Raji (cell line): ENCODE measurements around the gene PACSIN1.

Experiments used
- POLR2A ChIP-seq: IDR thresholded peaks from 2 replicates; pipeline ENCODE4 v1.6.1; 2011; ENCODE audit warnings: low read depth, low read length, control low read depth; ENCODE audit not compliant: insufficient read depth

PACSIN1 gene

DNA sequence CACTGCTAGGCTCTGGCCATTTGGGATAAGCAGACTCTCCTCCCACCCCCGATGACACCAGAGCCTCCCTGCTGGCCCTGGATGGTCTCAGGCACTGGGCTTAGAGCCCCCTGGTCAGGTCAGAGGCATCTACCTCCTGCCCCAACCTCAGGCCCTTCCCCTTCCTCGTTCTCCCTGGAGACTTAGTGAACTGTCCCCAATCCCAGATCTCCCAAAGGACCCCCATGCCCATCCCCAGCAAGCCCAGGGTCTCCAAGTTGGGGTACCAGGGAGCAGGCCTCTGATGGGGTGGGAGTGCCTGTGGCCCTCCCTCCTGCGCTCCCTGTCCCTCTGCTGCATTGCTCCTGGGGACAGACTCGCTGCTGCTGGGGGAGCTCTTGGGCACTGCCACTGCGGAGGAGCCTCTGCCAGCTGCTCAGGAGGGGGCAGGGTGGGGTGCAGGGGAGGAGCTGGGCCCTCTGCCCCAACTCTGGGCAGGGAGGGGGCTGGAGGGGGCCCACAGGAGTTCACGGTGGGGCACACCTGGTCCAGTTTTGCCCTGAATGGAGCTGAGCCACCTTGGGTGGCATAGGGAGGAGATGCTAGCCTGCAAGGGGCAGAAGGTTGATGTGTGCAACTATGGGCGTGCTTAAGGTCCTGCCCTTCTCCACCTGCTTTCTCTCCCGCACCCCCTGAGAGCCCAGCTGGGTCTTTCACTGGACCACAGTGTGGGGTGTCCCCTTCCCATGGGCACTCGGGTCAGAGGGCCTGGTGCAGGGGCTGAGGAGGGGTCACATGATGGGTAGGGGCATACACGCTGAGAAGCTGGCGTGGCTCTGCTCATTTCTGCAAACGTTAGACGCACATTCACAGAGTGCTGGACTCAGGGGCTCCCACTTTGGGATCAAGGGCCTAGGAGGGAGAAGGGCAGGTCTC is 49.9 kb downstream of the PACSIN1 start:
- TF ChIP-seq POLR2A: no peak

DNA sequence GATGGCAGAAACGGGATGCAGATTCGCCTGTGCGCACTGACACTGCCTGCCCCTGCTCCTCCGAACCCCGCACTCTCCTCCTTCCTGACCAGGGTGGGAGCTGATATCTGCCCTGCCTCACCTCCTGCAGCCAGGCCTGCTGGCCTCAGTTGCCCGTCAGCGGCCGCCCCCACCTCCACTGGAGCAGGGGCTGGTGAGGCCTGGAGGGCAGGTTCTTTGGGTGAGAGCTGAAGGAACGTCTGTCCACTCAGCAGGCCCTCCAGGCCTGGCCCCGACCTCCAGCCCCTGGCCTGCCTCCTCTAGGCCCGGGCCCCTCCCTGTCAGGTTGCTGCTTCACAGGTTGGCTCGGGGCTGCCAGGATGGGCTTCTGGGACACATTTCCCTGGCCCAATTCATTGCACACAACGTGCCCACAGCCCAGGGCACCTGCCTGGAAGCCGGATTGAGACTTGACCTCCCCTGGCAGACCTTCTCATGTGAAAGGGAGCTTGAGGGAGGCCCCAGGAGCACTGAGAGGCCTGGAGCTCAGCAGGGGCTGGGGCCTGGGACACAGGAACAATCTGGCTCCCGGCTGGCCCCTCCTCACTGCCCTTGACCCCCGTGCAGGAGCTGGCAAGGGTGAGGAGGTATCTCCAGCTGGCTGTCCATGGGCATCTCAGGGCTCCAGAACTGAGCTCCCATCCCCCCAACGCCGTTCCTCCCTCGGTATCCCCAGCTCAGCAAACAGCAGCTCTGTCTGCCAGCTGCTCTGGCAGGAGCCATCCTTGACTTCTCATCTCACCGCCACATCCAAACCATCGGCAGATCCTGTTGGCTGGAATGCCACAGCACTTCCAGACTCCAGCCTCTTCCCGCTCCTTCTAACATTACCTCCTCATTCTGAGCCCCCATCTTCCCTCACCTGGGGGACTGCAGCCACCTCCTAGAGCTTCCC is 50.8 kb downstream of the PACSIN1 start:
- no peak for TF ChIP-seq POLR2A

DNA sequence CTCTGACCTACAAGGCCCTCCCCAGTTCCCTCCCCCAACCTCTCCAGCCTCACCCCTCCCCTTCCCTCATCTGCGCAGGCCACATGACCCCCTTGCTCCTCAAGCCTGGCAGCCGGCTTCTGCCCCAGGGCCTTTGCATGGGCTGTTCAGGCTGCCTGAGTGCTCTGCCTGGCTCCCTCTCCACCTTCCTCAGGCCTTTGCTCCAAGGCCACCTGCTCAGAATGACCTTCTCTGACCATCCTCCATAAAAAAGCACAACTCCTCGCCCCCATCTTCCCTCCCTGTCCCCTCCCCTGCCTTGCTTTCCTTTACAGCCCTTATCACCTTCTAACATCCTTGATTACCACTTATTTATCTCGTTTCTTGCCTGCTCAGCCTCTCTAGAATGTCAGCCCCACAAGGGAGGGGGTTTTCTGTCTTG is 51.6 kb downstream of the PACSIN1 start:
- no peak for TF ChIP-seq POLR2A

DNA sequence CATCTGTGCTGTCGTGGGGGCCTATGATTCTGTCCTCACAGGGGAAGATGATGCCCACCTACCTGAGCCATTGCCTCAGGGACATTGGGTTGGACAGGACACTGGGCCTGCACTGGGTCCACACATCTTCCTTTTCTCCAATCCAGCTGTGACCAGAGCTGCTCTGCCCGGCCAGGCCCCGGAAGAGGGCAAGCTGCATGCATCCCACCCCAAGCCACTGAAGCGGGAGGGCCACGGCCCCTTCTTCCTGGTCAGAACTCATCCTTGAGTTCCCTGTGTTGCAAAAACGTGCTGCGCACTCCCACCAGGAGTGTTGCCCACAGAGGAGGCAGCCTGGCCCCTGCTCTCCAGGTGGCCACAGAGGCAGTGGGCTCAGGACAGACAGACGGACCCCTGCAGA is 52.1 kb downstream of the PACSIN1 start:
- TF ChIP-seq POLR2A: no peak

DNA sequence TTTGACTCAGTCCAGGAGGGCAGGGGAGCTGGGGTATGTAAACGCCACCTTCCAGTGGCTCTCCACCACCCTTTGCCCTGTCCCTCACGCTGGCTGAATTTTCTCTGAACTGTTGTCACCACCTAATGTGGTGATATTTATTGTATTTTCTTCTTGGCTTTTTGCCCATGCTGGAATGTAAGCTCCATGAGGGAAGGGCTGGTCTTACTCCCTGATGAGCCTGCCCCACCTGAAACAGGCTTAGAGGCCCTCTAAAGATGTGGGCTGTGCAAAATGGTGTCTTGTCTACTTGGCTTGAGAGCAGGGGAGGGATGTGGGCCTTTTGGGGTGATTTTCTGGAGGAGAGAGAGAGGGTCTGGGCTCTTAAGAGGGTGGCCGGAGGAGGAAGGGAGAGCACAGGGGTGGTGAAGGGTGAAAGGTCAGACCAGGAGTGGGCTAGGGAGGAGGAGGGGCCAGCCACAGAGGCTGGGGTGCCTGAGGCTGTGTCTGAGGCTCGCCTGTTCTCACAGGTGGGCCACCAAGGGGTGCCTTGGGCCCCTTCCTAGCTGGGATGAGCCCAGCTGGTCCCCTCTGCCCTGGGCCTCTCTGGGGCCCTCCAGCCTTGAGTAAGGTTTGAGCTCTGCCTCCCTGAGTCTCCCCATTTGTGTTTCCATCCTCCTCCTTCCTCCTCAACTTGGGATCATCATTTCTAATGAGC is 52.9 kb downstream of the PACSIN1 start:
- no peak for TF ChIP-seq POLR2A

DNA sequence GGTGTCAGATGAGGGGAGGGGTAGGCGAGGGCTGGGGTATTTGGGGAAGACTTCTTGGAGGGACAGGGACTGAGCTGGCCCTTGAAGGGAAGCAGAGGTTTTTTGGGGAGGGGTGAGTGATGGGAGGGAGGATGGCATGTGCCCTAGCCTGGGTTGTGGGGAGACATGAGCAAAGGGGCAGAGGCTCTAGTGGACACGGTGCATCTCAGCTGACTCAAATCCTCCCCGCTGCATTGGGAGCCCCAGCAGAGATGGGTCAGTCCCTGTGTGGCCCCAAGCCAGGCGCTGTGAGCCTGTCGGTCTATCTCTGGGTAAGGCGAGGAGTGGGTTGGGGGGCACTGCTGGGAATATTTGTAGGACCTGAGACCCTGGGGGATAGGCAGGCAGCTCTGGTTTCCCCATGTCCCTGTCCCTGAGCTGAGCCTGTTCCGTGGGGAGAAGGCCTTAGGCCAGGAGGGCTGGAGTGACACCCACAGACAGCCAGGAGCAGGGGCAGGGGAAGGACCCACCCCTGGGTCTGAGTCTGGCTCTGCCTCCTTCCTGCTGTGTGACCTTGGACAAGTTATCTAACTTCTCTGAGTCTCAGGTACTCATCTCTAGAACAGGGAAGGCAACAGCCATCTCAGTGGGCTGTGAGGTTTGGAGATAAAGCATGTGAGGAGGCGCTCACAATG is 54.2 kb downstream of the PACSIN1 start:
- no peak for TF ChIP-seq POLR2A

DNA sequence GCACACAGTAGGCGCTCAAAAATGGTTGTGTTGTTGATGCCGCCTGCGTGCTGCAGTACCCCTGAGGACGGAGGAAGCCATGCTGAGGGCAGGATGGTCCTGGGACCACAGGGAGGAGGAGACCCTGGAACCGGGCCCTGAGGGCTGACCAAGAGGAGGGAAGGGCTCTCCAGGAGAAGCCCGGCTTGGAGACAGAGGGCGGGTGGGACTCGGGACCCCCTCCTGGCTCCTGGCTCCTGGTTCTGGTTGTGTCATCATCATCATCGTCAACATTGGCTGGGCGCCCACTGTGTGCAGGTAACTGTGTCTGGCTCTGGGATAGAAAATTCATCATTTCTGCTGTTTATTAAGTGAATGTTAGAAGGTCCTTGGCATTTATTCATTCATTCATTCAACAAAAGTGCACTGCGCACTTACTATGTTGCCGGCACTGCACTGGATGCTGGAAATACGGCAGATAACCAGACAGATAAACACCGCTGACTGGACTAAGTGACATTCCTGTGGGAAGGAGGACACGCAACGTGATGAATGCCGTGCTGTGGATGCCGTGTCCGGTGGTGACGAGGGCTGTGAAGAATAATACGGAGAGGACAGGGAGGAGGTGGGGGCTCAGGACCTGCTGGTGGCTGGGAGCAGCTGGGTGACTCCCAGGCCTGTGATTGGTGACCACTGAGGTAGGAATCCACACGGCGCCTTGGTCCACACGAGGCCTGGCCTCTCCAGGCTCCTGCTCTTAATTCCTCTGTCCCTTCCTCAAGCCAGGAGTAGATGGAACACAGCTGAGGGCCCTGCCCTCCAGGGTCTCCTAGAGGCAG is 55.0 kb downstream of the PACSIN1 start:
- no peak for TF ChIP-seq POLR2A

DNA sequence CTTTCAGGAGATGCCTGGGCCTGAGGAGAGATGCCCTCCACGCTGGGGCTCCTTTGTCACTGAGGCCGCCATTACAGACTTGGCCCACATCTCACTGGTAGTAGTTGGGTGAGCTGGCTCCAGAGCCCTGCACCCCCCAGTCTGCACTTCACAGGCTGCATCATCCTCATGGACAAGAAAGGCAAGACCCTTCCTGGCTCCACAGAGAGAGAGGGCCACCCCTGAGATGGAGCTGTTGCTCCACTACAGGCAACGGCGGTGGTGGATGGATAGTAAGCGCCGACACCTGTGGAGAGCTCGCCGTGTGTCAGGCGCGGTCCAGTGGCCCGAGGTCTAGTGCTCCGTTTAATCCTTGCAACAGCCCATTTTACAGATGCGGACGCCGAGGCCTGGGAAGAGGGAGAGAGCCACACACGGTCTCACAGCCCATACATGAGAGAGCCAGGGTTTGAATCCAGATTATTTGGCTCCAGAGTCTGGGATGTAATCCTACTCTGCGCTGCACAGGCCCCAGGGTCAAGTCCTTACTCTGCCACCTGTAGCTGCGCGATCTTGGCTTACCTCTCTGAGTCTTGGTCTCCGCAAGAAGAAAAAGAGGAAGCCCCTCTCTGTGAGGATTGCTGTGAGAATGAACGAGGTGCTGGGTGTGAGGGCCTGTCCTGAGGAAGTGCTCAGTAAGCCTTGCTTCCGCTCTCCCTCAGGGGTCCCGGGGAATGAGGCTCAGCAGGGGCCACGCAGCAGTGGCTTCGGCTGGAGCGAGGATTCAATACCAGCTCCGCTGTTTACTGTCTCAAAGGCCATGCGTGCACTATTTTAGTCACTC is 55.8 kb downstream of the PACSIN1 start:
- no peak for TF ChIP-seq POLR2A

DNA sequence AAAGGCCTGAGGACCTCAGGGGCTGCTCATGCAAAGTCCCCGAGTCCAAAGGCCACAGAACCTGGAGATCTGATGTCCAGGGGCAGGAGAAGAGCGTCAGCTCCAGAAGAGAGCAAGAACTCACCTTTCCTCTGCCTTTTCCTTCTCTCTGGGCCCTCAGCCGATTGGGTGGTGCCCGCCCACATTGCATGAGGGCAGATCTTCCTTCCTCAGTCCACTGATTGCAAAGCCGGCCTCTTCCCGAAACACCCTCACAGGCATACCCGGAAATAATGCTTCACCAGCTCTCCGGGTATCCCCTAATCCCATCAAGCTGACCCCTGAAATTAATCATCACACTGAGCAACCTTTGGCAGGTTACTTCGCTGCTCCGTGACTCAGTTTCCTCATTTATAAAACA is 56.9 kb downstream of the PACSIN1 start:
- TF ChIP-seq POLR2A: no peak

DNA sequence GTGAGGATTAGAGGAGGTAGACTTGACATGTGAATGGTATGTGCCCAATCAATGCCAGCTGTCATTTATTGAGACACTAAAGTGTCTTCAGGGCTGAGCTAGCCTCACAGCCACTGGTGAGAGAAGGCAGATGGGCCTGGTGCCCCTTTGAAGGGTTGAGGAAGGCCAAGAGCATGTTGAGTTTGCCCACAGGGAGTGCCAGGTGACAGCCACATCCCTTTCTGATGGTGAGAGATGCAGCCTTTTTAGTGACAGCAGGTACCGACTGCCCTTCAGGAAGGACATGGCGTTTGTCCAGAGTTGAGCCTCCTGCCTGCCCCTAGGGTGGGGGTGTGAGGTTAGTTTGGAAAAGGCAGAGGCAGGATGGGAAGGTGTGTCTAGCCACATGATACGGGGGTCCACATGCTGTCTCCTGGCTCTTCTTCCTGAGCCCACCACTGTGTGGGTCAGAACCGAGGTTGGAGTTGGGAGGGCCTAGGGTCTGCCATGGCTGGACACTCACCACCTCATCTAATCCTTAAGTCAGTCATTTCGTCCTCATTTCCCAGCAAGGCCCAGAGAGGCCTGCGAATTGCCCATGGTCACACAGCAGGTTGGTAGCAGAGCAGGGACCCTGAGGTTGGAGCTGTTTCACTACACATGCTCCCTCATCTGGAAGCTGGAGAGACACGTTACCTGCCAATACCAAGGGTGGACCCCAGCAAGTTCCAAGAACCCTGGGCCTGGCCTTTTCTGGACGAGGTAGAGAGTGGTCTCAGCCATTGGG is 57.7 kb downstream of the PACSIN1 start:
- TF ChIP-seq POLR2A: no peak

DNA sequence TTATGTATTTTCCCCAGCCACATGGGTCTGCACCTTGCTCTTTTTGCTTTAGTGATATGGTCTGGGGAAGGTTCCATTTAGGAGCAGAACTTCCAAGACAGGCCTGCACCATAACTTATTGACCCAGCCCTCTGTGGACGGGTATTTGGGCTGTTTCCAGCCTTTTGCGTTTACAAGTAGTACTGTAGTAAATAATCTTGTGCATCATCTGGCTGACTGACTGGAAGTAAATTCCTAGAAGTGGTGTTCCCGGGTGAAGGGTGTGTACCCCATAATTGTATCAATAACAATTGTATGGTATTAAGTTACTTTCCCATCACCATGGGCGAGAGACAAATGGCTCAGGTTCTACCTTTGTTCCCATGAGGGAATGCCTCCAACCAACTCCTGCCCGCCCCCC is 58.6 kb downstream of the PACSIN1 start:
- no peak for TF ChIP-seq POLR2A

DNA sequence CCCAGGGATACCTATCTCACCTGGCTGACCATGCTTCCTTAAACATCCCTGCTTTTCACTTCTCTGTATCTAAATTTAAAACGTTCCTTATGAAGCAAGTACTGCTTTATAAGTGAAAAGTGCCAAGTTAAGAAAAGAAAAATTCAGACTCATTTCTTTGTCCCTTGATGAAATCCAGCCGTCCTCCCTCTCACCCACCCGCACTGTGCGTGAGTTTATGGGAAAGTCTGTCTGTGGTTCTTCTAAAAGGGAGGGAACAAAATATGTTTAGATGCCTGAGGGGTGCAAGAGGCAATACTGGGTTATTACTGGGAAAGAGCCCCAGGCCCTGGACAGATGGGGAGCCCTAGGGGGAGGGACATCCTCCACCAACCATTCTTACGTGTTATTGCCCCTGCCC is 59.1 kb downstream of the PACSIN1 start:
- no peak for TF ChIP-seq POLR2A
